Upper lobe of left lung (tissue), 6 donors: ENCODE measurements around the gene PTPRD. TPM values are rescaled to one million over a fixed set of nuclear protein-coding genes. Genes with fewer than 3 reads are reported as not detected.

Source experiments
- ATAC-seq, 2 donors: fragments of 200-7000 bp; cut with Tn5 transposase; one replicate each; pipeline ENCODE4 v1.9.1; 2022; ENCODE audit warnings: mild to moderate bottlenecking in 2 of 2, moderate library complexity in 2 of 2; ENCODE audit not compliant: low FRiP score in 2 of 2
- DNase-seq, 2 donors: peaks; one replicate each; pipeline ENCODE4 v3.0.0-alpha.2; 2019 to 2020
- H3K27ac ChIP-seq, 4 donors: fragments of 200-600 bp; sonication (generic); one replicate each; pipeline ENCODE4 v1.5.1; 2016 to 2019
- H3K27me3 ChIP-seq, 4 donors: fragments of 200-600 bp; sonication (generic); one replicate each; pipeline ENCODE4 v1.5.1; 2017 to 2019
- H3K36me3 ChIP-seq, 4 donors: fragments of 200-600 bp; sonication (generic); one replicate each; pipeline ENCODE4 v1.5.1; 2016 to 2019
- H3K4me1 ChIP-seq, 4 donors: fragments of 200-600 bp; sonication (generic); one replicate each; pipeline ENCODE4 v1.5.1; 2018 to 2019
- H3K4me3 ChIP-seq, 4 donors: fragments of 200-600 bp; sonication (generic); one replicate each; pipeline ENCODE4 v1.5.1; 2017 to 2019; ENCODE audit warnings: mild to moderate bottlenecking in 2 of 4, moderate library complexity in 1 of 4
- H3K9me3 ChIP-seq, 4 donors: fragments of 200-600 bp; sonication (generic); one replicate each; pipeline ENCODE4 v1.5.1; 2018 to 2019
- CTCF ChIP-seq, 6 experiments: fragments of 450-650 bp in 4 of 6; fragments of 200-600 bp in 2 of 6; sonication (generic) in 2 of 6; IDR thresholded peaks; one replicate each; pipeline ENCODE4 v1.5.1; 2016 to 2019; ENCODE audit warnings: antibody characterized with exemption in 6 of 6
- EP300 ChIP-seq, 4 donors: sonication (generic); formaldehyde crosslinking; IDR thresholded peaks; one replicate each; pipeline ENCODE4 v1.5.1; 2017; ENCODE audit warnings: antibody characterized with exemption in 4 of 4, control low read depth in 2 of 4
- POLR2A ChIP-seq, 4 donors: fragments of 450-650 bp; IDR thresholded peaks; one replicate each; pipeline ENCODE4 v1.5.1; 2016 to 2017; ENCODE audit warnings: antibody characterized with exemption in 4 of 4, mild to moderate bottlenecking in 2 of 4
- POLR2AphosphoS5 ChIP-seq, 2 donors: sonication (generic); formaldehyde crosslinking; IDR thresholded peaks; one replicate each; pipeline ENCODE4 v1.5.1; 2017; ENCODE audit warnings: antibody characterized with exemption in 2 of 2
- WGBS, 2 donors: methylation state at CpG; one replicate each; pipeline ENCODE4 v1.1.5; 2017 to 2018; 5-methylcytosine and 5-hydroxymethylcytosine counted together
- total RNA-seq, 6 donors: library from RNA; depleted of rRNA in 4 of 6; stranded (reverse); fragments of >200 nt in 4 of 6; gene quantifications; one replicate each; pipeline versions ENCODE4 v1.1.0 to v1.2.1, GENCODE V29; 2016 to 2021
- donor health status: DM: no; HTN: no; CAD: no; lungs with moderate emphysema.
- donor health status: DM: no; HTN: yes; CAD: no; lungs with severe emphysema.

The PTPRD gene
- total RNA-seq, 6 donors from 2014 or later: 7.4 to 46.1 (median 14.5) TPM

GRCh38 chr9:10112070-10112469, 500.7 kb downstream of the PTPRD start:
- DNase-seq (no peak), ATAC-seq (no peak)
- Histone ChIP-seq H3K27ac (no peak overlapping the region), H3K9me3 (no peaks in the 10 kb centered on the region), H3K36me3 (no peaks in the 10 kb centered on the region), H3K4me3 (no peak overlapping the region), H3K27me3 (no peaks in the 10 kb centered on the region), H3K4me1 (no peaks in the 10 kb centered on the region)
- 76 to 86% methylated on average over 2 of the region's 2 CpGs for WGBS, 2 donors
- TF ChIP-seq POLR2AphosphoS5 (IDR thresholded peaks at IDR 0.05) (no peak), CTCF (IDR thresholded peaks at IDR 0.05) (no peak), EP300 (IDR thresholded peaks at IDR 0.05) (no peak), POLR2A (IDR thresholded peaks at IDR 0.05) (no peak)

- DNase-seq (no peak), ATAC-seq (no peak)
- WGBS, 2 donors: 66 to 89% methylated on average over 3 of the region's 3 CpGs
- Histone ChIP-seq H3K4me3 (no peak overlapping the region), H3K9me3 (no peaks in the 10 kb centered on the region), H3K27me3 (no peaks in the 10 kb centered on the region), H3K27ac (no peak overlapping the region), H3K36me3 (no peaks in the 10 kb centered on the region), H3K4me1 (no peaks in the 10 kb centered on the region)
- no peak for TF ChIP-seq CTCF (IDR thresholded peaks at IDR 0.05)
- TF ChIP-seq POLR2A (IDR thresholded peaks at IDR 0.05): no peak
- no peak for TF ChIP-seq EP300 (IDR thresholded peaks at IDR 0.05)
- TF ChIP-seq POLR2AphosphoS5 (IDR thresholded peaks at IDR 0.05): no peak
These were observed 504.0 kb downstream of the PTPRD start for GRCh38 chr9:10108815-10109214.

- 75 to 77% methylated on average over 2 of the region's 2 CpGs for WGBS, 2 donors
- no peak for DNase-seq
- no peak overlapping the region for H3K4me3 ChIP-seq
- no peaks in the 10 kb centered on the region for H3K27me3 ChIP-seq
- no peak for ATAC-seq
- no peaks in the 10 kb centered on the region for H3K36me3 ChIP-seq
- no peak overlapping the region for H3K27ac ChIP-seq
- H3K9me3 ChIP-seq: no peaks in the 10 kb centered on the region
- no peaks in the 10 kb centered on the region for H3K4me1 ChIP-seq
- TF ChIP-seq POLR2A (IDR thresholded peaks at IDR 0.05) (no peak), POLR2AphosphoS5 (IDR thresholded peaks at IDR 0.05) (no peak), EP300 (IDR thresholded peaks at IDR 0.05) (no peak), CTCF (IDR thresholded peaks at IDR 0.05) (no peak)
These were observed 508.0 kb downstream of the PTPRD start for GRCh38 chr9:10104774-10105173.

- ATAC-seq: no peak
- 80 to 94% methylated on average over 1 of the region's 1 CpG for WGBS, 2 donors
- TF ChIP-seq POLR2A (IDR thresholded peaks at IDR 0.05): no peak
- TF ChIP-seq CTCF (IDR thresholded peaks at IDR 0.05): no peak
- no peak for TF ChIP-seq EP300 (IDR thresholded peaks at IDR 0.05)
- TF ChIP-seq POLR2AphosphoS5 (IDR thresholded peaks at IDR 0.05): no peak
- no peak overlapping the region for H3K4me3 ChIP-seq
- DNase-seq: no peak
- H3K36me3 ChIP-seq: no peaks in the 10 kb centered on the region
- no peaks in the 10 kb centered on the region for H3K9me3 ChIP-seq
- no peaks in the 10 kb centered on the region for H3K4me1 ChIP-seq
- no peaks in the 10 kb centered on the region for H3K27me3 ChIP-seq
- H3K27ac ChIP-seq: no peak overlapping the region
These were observed 517.6 kb downstream of the PTPRD start for GRCh38 chr9:10095208-10095607.

GRCh38 chr9:10094563-10094962, 518.2 kb downstream of the PTPRD start:
- H3K27me3 ChIP-seq: no peaks in the 10 kb centered on the region
- H3K4me1 ChIP-seq: no peaks in the 10 kb centered on the region
- 62 to 78% methylated on average over 3 of the region's 3 CpGs for WGBS, 2 donors
- H3K27ac ChIP-seq: no peak overlapping the region
- DNase-seq (no peak), ATAC-seq (no peak)
- no peaks in the 10 kb centered on the region for H3K36me3 ChIP-seq
- no peaks in the 10 kb centered on the region for H3K9me3 ChIP-seq
- TF ChIP-seq POLR2AphosphoS5 (IDR thresholded peaks at IDR 0.05): no peak
- no peak overlapping the region for H3K4me3 ChIP-seq
